ENCODE data around the gene JCAD. TPM values are rescaled to one million over a fixed set of nuclear protein-coding genes. Genes with fewer than 3 reads are reported as not detected.

Gene JCAD
- polyA plus RNA-seq, 1 donor from 2014 or later: 2.3 TPM

DNA sequence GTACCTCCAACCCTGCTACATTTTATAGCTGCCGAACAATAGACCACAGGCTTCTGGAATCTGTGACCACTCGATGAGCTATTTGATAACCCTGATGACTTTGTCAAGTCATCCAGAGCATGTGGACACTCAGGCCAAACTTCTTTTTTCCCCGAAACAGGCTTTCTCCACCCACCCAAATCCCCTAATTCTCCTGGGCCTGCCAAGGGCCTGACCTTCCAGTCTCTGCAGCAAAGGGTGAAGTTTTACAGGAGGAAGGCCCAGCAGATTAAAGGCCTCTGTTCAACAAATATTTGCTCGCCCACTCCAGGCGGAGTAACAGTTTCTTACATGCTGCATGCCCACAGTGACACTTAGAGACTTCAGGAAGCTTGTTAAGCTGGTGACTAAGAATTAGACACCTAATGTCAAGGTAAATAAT, 2.0 kb downstream of the JCAD start:
- Histone ChIP-seq H3K27ac (ENCODE audit: low read length) (no peak overlapping the region), H3K4me2 (ENCODE audit: low read length) (no peak overlapping the region), H2AFZ (ENCODE audit: low read depth, low read length) (no peak overlapping the region)

GRCh38 chr10:30056767-30057355, 2.5 kb downstream of the JCAD start:
- no peak overlapping the region for H3K27ac ChIP-seq (ENCODE audit: low read length)
- H3K4me3 ChIP-seq (ENCODE audit: low read length): no peak overlapping the region
- no peaks in the 10 kb centered on the region for H3K9me3 ChIP-seq (ENCODE audit: low read length)
- H3F3A ChIP-seq (ENCODE audit: insufficient read depth, low read length, poor library complexity, severe bottlenecking): no peaks in the 10 kb centered on the region
- H3K9me2 ChIP-seq (ENCODE audit: insufficient read depth, low read length): no peaks in the 10 kb centered on the region
- H3K79me2 ChIP-seq (replicated peaks; ENCODE audit: insufficient read depth, low read length): no peaks in the 10 kb centered on the region
- no peak overlapping the region for H3K4me2 ChIP-seq (ENCODE audit: low read length)
- no peak overlapping the region for H2AFZ ChIP-seq (ENCODE audit: low read depth, low read length)
- H3K27me3 ChIP-seq (ENCODE audit: insufficient read depth, low read depth, low read length): peaks cover 24% of the 10 kb centered on the region
- H3K36me3 ChIP-seq (ENCODE audit: insufficient read depth, low read length): no peaks in the 10 kb centered on the region
- H4K20me1 ChIP-seq (ENCODE audit: insufficient read depth): no peaks in the 10 kb centered on the region
- no peak overlapping the region for H3K9ac ChIP-seq (ENCODE audit: low read length)
- TF ChIP-seq RAD21 (conservative IDR thresholded peaks at IDR 0.05): no peak
- no peak for TF ChIP-seq POLR2AphosphoS5 (IDR thresholded peaks at IDR 0.05)
- TF ChIP-seq TAF1 (IDR thresholded peaks at IDR 0.05; ENCODE audit: low read depth): no peak
- TF ChIP-seq, protein P1, sequence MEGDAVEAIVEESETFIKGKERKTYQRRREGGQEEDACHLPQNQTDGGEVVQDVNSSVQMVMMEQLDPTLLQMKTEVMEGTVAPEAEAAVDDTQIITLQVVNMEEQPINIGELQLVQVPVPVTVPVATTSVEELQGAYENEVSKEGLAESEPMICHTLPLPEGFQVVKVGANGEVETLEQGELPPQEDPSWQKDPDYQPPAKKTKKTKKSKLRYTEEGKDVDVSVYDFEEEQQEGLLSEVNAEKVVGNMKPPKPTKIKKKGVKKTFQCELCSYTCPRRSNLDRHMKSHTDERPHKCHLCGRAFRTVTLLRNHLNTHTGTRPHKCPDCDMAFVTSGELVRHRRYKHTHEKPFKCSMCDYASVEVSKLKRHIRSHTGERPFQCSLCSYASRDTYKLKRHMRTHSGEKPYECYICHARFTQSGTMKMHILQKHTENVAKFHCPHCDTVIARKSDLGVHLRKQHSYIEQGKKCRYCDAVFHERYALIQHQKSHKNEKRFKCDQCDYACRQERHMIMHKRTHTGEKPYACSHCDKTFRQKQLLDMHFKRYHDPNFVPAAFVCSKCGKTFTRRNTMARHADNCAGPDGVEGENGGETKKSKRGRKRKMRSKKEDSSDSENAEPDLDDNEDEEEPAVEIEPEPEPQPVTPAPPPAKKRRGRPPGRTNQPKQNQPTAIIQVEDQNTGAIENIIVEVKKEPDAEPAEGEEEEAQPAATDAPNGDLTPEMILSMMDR (IDR thresholded peaks at IDR 0.05; ENCODE audit: poor library complexity, severe bottlenecking): no peak
- no peak for TF ChIP-seq REST (IDR thresholded peaks at IDR 0.05; ENCODE audit: borderline replicate concordance)
- no peak for TF ChIP-seq SMC3 (conservative IDR thresholded peaks at IDR 0.05; ENCODE audit: poor library complexity)
- TF ChIP-seq MXI1 (conservative IDR thresholded peaks at IDR 0.05; ENCODE audit: poor library complexity, severe bottlenecking): no peak
- TF ChIP-seq EP300 (conservative IDR thresholded peaks at IDR 0.05; ENCODE audit: poor library complexity, severe bottlenecking): no peak

More for the DNA sequence above, 2.0 kb downstream of the JCAD start:
- TF ChIP-seq, protein P1 (IDR thresholded peaks at IDR 0.05; ENCODE audit: poor library complexity, severe bottlenecking): no peak
- no peak for TF ChIP-seq MXI1 (conservative IDR thresholded peaks at IDR 0.05; ENCODE audit: poor library complexity, severe bottlenecking)
- TF ChIP-seq EZH2 (IDR thresholded peaks at IDR 0.05; ENCODE audit: borderline replicate concordance, insufficient read depth, low read length, poor library complexity, severe bottlenecking): no peak
- TF ChIP-seq REST (IDR thresholded peaks at IDR 0.05; ENCODE audit: borderline replicate concordance): no peak
- no peak for TF ChIP-seq EP300 (conservative IDR thresholded peaks at IDR 0.05; ENCODE audit: poor library complexity, severe bottlenecking)
- no peak for TF ChIP-seq TAF1 (IDR thresholded peaks at IDR 0.05; ENCODE audit: low read depth)
- no peak for TF ChIP-seq SMC3 (conservative IDR thresholded peaks at IDR 0.05; ENCODE audit: poor library complexity)
- TF ChIP-seq RAD21 (conservative IDR thresholded peaks at IDR 0.05): no peak
- no peak for TF ChIP-seq POLR2AphosphoS5 (IDR thresholded peaks at IDR 0.05)
- Histone ChIP-seq H3K4me3 (ENCODE audit: low read length) (no peak overlapping the region), H3K9me2 (ENCODE audit: insufficient read depth, low read length) (no peaks in the 10 kb centered on the region), H3K79me2 (replicated peaks; ENCODE audit: insufficient read depth, low read length) (no peaks in the 10 kb centered on the region), H3K9me3 (ENCODE audit: low read length) (no peaks in the 10 kb centered on the region), H3K9ac (ENCODE audit: low read length) (no peak overlapping the region), H3K27me3 (ENCODE audit: insufficient read depth, low read depth, low read length) (peaks cover 24% of the 10 kb centered on the region), H3K36me3 (ENCODE audit: insufficient read depth, low read length) (no peaks in the 10 kb centered on the region), H4K20me1 (ENCODE audit: insufficient read depth) (no peaks in the 10 kb centered on the region), H3F3A (ENCODE audit: insufficient read depth, low read length, poor library complexity, severe bottlenecking) (no peaks in the 10 kb centered on the region)
